WI38 (cell line): Measurements from ENCODE around the gene VPS52.

Source experiments
- H3K4me3 ChIP-seq: 2 replicates; pipeline ENCODE4 v1.5.1; 2011; ENCODE audit warnings: low read depth, mild to moderate bottlenecking, control low read depth, low read length
- CTCF ChIP-seq: IDR thresholded peaks from 2 replicates; pipeline ENCODE4 v1.5.1; 2012; ENCODE audit warnings: low read depth, mild to moderate bottlenecking, control low read depth, low read length

The VPS52 gene

GRCh38 chr6:33277663-33278391 lies 6.2 kb upstream of the VPS52 start:
- peak overlapping the region; percentile 41; the same call in 1 of the 2 replicates for H3K4me3 ChIP-seq
- no peak for TF ChIP-seq CTCF

GRCh38 chr6:33276864-33277662 lies 5.4 kb upstream of the VPS52 start, which contains the start of gene B3GALT4:
B3GALT4 (plus strand) TSS chr6:33277123; CDS start chr6:33277420, 297 bp downstream.
- H3K4me3 ChIP-seq = peak within 1 kb of the TSS; percentile 41
- TF ChIP-seq CTCF = peak; percentile 39; the same call in 1 of the 2 replicates

GRCh38 chr6:33276581-33276863 lies 4.8 kb upstream of the VPS52 start:
- no peak for TF ChIP-seq CTCF
- peak overlapping the region; percentile 41 for H3K4me3 ChIP-seq

GRCh38 chr6:33275795-33276580 lies 4.3 kb upstream of the VPS52 start:
- H3K4me3 ChIP-seq = peak overlapping the region; percentile 41

- peak overlapping the region; percentile 75 for H3K4me3 ChIP-seq
- TF ChIP-seq CTCF = no peak
Measured at GRCh38 chr6:33273924-33274902, 2.5 kb upstream of the VPS52 start.

- peak overlapping the region; percentile 75 for H3K4me3 ChIP-seq
- TF ChIP-seq CTCF = no peak
Measured at GRCh38 chr6:33273129-33273923, 1.6 kb upstream of the VPS52 start.
